Measurements from ENCODE around the gene MYO5A.

GRCh38 chr15:52336529-52336928 lies 192.2 kb downstream of the MYO5A start:
- TF ChIP-seq POLR2AphosphoS5 (IDR thresholded peaks at IDR 0.05; ENCODE audit: low read depth, low read length), result no peak
- no peak for TF ChIP-seq REST (IDR thresholded peaks at IDR 0.05; ENCODE audit: insufficient read depth in 1 of 2, low read depth in 2 of 2, low read length in 2 of 2)
- no peak for TF ChIP-seq SIN3A (IDR thresholded peaks at IDR 0.05; ENCODE audit: borderline replicate concordance, insufficient read depth, low read length)
- no peak for TF ChIP-seq TAF1 (IDR thresholded peaks at IDR 0.05; ENCODE audit: borderline replicate concordance, insufficient read depth, low read length)

Measured in PFSK-1 (cell line).